HG02759 (cell line): ENCODE results near the gene PLA1A.
"Not testable (repeated sequence)": the region's sequence is repeated elsewhere in the genome, so short reads cannot be mapped to it uniquely, and the experiment has no call there.

Experiments used
- ATAC-seq: cut with Tn5 transposase; IDR thresholded peaks from one replicate; pipeline ENCODE4 v1.9.1; 2021; ENCODE audit warnings: mild to moderate bottlenecking, moderate library complexity; ENCODE audit not compliant: unreplicated experiment

Gene PLA1A

GRCh38 chr3:119597548-119598288 is at the start of gene PLA1A:
TSS of gene PLA1A (plus strand) at chr3:119597885. CDS start at chr3:119597914, 29 bp downstream.
- no peak for ATAC-seq

- no peak for ATAC-seq
Observed at GRCh38 chr3:119548341-119548740, 49.3 kb upstream of the PLA1A start.

- peak; percentile 43 for ATAC-seq
Observed at GRCh38 chr3:119550192-119550910, 47.3 kb upstream of the PLA1A start.

GRCh38 chr3:119551598-119551997 is 46.1 kb upstream of the PLA1A start:
- ATAC-seq, result peak; percentile 20

- ATAC-seq, result not testable (repeated sequence)
Observed at GRCh38 chr3:119552928-119553327, 44.8 kb upstream of the PLA1A start.

- ATAC-seq, result no peak
Observed at GRCh38 chr3:119553823-119554415, 43.8 kb upstream of the PLA1A start.

- ATAC-seq, result no peak
Observed at GRCh38 chr3:119555309-119555735, 42.4 kb upstream of the PLA1A start.

GRCh38 chr3:119555929-119556328 is 41.8 kb upstream of the PLA1A start:
- ATAC-seq, result no peak

- ATAC-seq, result no peak
Observed at GRCh38 chr3:119557192-119557876, 40.4 kb upstream of the PLA1A start.

- ATAC-seq, result no peak
Observed at GRCh38 chr3:119557877-119558269, 39.8 kb upstream of the PLA1A start.

- ATAC-seq, result no peak
Observed at GRCh38 chr3:119558626-119559317, 38.9 kb upstream of the PLA1A start.

- ATAC-seq, result peak; percentile 59
Observed at GRCh38 chr3:119559441-119559963, 38.2 kb upstream of the PLA1A start, which contains the start of gene CD80. TSS of gene CD80 (minus strand) at chr3:119559614. CDS start at chr3:119557728, 1,886 bp downstream.

- no peak for ATAC-seq
Observed at GRCh38 chr3:119560160-119560559, 37.5 kb upstream of the PLA1A start.

GRCh38 chr3:119562307-119562961 is 35.3 kb upstream of the PLA1A start:
- peak; percentile 79 for ATAC-seq

- ATAC-seq, result not testable (repeated sequence)
Observed at GRCh38 chr3:119563334-119563733, 34.4 kb upstream of the PLA1A start.

- ATAC-seq, result no peak
Observed at GRCh38 chr3:119569156-119569555, 28.5 kb upstream of the PLA1A start.

GRCh38 chr3:119570229-119570628 is 27.5 kb upstream of the PLA1A start:
- no peak for ATAC-seq

GRCh38 chr3:119571230-119571629 is 26.5 kb upstream of the PLA1A start:
- no peak for ATAC-seq

GRCh38 chr3:119571688-119572087 is 26.0 kb upstream of the PLA1A start:
- ATAC-seq, result no peak

- ATAC-seq, result no peak
Observed at GRCh38 chr3:119575507-119575906, 22.2 kb upstream of the PLA1A start.
